Pancreas (tissue), 10 donors: Measurements from ENCODE around the gene NEB. TPM values are rescaled to one million over a fixed set of nuclear protein-coding genes. Genes with fewer than 3 reads are reported as not detected.
"Not testable (repeated sequence)": the region's sequence is repeated elsewhere in the genome, so short reads cannot be mapped to it uniquely, and the experiment has no call there.

ENCODE experiments used
- ATAC-seq, 4 donors: fragments of 200-7000 bp; cut with Tn5 transposase; one replicate each; pipeline versions ENCODE4 v1.8.0 to v1.9.1; 2020; ENCODE audit warnings: mild to moderate bottlenecking in 4 of 4, moderate library complexity in 4 of 4
- DNase-seq, 6 donors: peaks; one replicate each; pipeline ENCODE4 v3.0.0-alpha.2; 2020
- FAIRE-seq: peaks from 2 replicates; lab custom pipeline; 2012; peaks lifted over from hg19 to GRCh38; lab: Jason Lieb, UNC
- H3K27ac ChIP-seq, 4 donors: fragments of 200-600 bp; sonication (generic); 1 replicate in 3 of 4; 2 replicates in 1 of 4; pipeline versions ENCODE4 v1.5.0 to v1.8.0; 2020
- H3K27me3 ChIP-seq, 4 donors: fragments of 200-600 bp; one replicate each; pipeline ENCODE4 v1.8.0; 2021
- H3K36me3 ChIP-seq, 3 donors: fragments of 200-600 bp; sonication (generic) in 1 of 3; one replicate each; pipeline versions ENCODE4 v1.5.0 to v1.8.0; 2020 to 2021
- H3K4me1 ChIP-seq, 3 donors: fragments of 200-600 bp; one replicate each; pipeline ENCODE4 v1.8.0; 2021
- H3K4me3 ChIP-seq, 4 donors: fragments of 200-600 bp; sonication (generic) in 2 of 4; one replicate each; pipeline versions ENCODE4 v1.5.0 to v1.8.0; 2020 to 2021
- H3K9me3 ChIP-seq, 4 donors: fragments of 200-600 bp; one replicate each; pipeline ENCODE4 v1.8.0; 2021
- WGBS, 2 donors: extraction: QIAGEN DNeasy Blood & Tissue Kit; methylation state at CpG; one replicate each; pipeline ENCODE4 v1.1.7; 2013; 5-methylcytosine and 5-hydroxymethylcytosine counted together
- intact Hi-C, 3 donors: fragments of 100-400 bp; cut with DNase I; formaldehyde crosslinking; loops; one replicate each; pipeline versions ENCODE4 v1.11.1 to v1.14.2; 2022
- polyA plus RNA-seq, 2 donors: library from polyadenylated mRNA; stranded (reverse); fragments of 200-250 nt; gene quantifications; one replicate each; pipeline ENCODE4 v1.2.3, GENCODE V29; 2013
- total RNA-seq, 6 donors: library from RNA; stranded (reverse); fragmentation: NEBNext Ultra II Directional in 4 of 6; extraction: Animal tissue kit (Norgen Biotek cat#: 25700) in 4 of 6; gene quantifications; one replicate each; pipeline versions ENCODE4 v1.2.1 to v1.2.4, GENCODE V29; 2021 to 2023
- TF ChIP-seq, protein P1 (sequence below), 4 donors: fragments of 200-600 bp; sonication (generic) in 3 of 4; IDR thresholded peaks; one replicate each; pipeline versions ENCODE4 v1.5.0 to v1.8.0; 2021; ENCODE audit warnings: antibody characterized with exemption in 4 of 4
- donor health status: healthy with polysubstance abuse.
- donor health status: DM: no; HTN: no; CAD: no; lungs with moderate emphysema.
- donor health status: DM: no; HTN: no; CAD: no.
- donor health status: control.
- donor health status: control.
- donor health status: Bipolar disorder and iron deficiency.
- donor health status: DM: yes; HTN: yes; CAD: no.
- donor health status: DM: no; HTN: no; CAD: no.
- donor health status: DM: no; HTN: no; CAD: no.
- donor health status: DM: yes; HTN: yes; CAD: no.

The NEB gene
- total and polyA plus RNA-seq, 8 donors = 0.58 to 2.5 (median 0.80) TPM

DNA sequence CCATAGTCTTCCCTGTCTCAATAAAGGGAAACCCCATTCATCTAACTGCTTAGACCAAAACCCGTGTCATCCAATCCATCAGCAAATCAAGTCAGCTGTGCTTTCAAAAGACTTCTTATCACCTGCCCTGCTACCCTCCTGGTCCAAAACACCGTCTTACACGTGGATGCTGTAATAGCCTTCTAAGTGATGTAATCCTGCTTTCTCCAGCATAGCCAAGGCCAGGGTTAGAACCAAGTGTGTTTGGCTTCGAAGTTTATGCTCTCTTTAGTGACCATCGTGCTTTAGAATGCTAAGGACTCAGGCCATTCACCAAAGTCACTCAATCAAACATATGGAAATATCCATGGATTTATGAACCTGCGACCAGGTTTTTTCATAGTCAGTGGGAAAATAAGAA lies 25.5 kb downstream of the NEB start:
- H3K4me3 ChIP-seq = no peak overlapping the region
- H3K4me1 ChIP-seq = no peaks in the 10 kb centered on the region
- 76 to 86% methylated on average over 6 of the region's 6 CpGs for WGBS, 2 donors
- H3K9me3 ChIP-seq = no peaks in the 10 kb centered on the region
- FAIRE-seq (no peak), DNase-seq (no peak), ATAC-seq (no peak)
- no peaks in the 10 kb centered on the region for H3K36me3 ChIP-seq
- H3K27me3 ChIP-seq = no peaks in the 10 kb centered on the region
- TF ChIP-seq, protein P1, sequence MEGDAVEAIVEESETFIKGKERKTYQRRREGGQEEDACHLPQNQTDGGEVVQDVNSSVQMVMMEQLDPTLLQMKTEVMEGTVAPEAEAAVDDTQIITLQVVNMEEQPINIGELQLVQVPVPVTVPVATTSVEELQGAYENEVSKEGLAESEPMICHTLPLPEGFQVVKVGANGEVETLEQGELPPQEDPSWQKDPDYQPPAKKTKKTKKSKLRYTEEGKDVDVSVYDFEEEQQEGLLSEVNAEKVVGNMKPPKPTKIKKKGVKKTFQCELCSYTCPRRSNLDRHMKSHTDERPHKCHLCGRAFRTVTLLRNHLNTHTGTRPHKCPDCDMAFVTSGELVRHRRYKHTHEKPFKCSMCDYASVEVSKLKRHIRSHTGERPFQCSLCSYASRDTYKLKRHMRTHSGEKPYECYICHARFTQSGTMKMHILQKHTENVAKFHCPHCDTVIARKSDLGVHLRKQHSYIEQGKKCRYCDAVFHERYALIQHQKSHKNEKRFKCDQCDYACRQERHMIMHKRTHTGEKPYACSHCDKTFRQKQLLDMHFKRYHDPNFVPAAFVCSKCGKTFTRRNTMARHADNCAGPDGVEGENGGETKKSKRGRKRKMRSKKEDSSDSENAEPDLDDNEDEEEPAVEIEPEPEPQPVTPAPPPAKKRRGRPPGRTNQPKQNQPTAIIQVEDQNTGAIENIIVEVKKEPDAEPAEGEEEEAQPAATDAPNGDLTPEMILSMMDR (IDR thresholded peaks at IDR 0.05) = no peak
- intact Hi-C loops = no loop called here
- no peak overlapping the region for H3K27ac ChIP-seq

DNA sequence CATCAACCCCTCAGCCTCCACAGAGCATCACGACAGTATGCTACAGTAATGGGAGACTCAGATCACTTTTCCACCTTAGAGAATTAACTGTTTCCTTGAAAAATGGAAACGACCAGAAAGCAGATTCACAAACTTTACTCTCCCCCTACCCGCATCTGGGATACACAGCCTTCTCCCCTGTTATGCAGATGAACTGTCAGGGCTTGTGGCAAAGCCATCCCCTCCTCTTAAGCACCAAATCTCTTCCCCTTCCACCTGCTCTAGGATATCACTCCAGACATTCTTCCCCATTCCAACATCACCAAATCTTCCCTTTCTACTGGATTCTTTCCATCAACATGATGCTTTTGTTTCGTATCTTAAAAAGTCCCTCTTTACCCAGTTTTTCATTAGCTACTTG lies 26.4 kb downstream of the NEB start:
- Histone ChIP-seq H3K4me3 (no peak overlapping the region), H3K27me3 (no peaks in the 10 kb centered on the region), H3K27ac (no peak overlapping the region), H3K36me3 (no peaks in the 10 kb centered on the region), H3K4me1 (no peaks in the 10 kb centered on the region), H3K9me3 (no peaks in the 10 kb centered on the region)
- ATAC-seq (no peak), FAIRE-seq (no peak), DNase-seq (no peak)
- intact Hi-C loops = no loop called here
- WGBS, 2 donors = 52 to 57% methylated on average over 4 of the region's 4 CpGs
- TF ChIP-seq, protein P1 (IDR thresholded peaks at IDR 0.05) = no peak

DNA sequence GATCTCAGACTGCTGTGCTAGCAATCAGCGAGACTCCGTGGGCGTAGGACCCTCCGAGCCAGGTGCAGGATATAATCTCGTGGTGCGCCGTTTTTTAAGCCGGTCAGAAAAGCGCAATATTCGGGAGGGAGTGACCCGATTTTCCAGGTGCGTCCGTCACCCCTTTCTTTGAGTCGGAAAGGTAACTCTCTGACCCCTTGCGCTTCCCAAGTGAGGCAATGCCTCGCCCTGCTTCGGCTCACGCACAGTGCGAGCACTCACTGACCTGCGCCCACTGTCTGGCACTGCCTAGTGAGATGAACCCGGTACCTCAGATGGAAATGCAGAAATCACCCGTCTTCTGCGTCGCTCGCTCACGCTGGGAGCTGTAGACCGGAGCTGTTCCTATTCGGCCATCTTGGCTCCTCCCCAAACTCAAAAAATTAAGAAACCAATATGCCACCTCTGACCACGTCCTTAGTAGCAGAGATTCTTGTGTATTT lies 29.8 kb downstream of the NEB start:
- H3K27ac ChIP-seq, FAIRE-seq, ATAC-seq, H3K4me3 ChIP-seq, H3K9me3 ChIP-seq, H3K27me3 ChIP-seq, H3K36me3 ChIP-seq, intact Hi-C loops, H3K4me1 ChIP-seq, DNase-seq: not testable (repeated sequence)
- WGBS, 2 donors = 86 to 97% methylated on average over 21 to 28 of the region's 29 CpGs

DNA sequence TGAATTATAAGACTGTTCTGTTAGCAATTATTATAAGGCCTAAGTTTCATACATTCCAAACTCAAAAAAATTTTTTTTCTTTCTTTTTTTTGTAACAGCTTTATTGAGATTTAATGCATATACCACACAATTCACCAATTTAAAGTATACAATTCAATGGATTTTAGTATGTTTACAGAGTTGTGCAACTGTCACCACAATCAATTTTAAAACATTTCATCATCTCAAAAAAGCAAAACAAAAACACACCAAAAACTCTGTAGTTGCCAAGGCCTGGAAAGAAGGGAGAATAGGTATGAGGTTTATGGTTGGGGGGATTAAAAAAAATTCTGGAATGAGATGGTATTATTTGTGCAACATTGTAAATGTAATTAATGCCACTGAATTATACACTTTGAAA lies 36.1 kb downstream of the NEB start:
- peak; percentile 29 for FAIRE-seq
- H3K4me3 ChIP-seq, H3K36me3 ChIP-seq, H3K9me3 ChIP-seq, H3K27ac ChIP-seq, H3K4me1 ChIP-seq, H3K27me3 ChIP-seq, intact Hi-C loops, DNase-seq, ATAC-seq: not testable (repeated sequence)

DNA sequence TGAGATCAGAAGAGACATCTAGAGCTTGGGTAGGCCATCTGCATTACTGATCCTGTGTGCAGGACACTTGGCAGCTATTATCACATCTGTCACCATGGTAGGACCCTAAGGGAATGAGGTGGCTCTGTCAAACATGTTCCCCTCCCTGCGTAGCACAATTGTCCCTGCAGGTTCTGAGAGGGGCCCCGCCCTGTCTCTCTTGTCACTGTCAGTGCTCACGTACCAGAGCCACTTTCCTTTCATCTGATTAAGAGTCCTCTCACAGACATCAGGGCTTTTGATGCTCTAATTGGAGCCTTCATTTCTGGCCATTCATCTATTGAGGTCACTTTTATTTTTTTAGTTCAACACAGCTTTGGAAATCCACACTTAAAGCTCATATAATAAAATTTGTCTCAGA lies 38.5 kb downstream of the NEB start:
- Histone ChIP-seq H3K4me3 (no peak overlapping the region), H3K36me3 (no peaks in the 10 kb centered on the region), H3K27me3 (no peaks in the 10 kb centered on the region), H3K27ac (no peak overlapping the region), H3K9me3 (no peaks in the 10 kb centered on the region), H3K4me1 (no peaks in the 10 kb centered on the region)
- FAIRE-seq (no peak), ATAC-seq (no peak), DNase-seq (no peak)
- intact Hi-C loops = no loop called here
- 82 to 89% methylated on average over 3 of the region's 3 CpGs for WGBS, 2 donors
- TF ChIP-seq, protein P1 (IDR thresholded peaks at IDR 0.05) = no peak

DNA sequence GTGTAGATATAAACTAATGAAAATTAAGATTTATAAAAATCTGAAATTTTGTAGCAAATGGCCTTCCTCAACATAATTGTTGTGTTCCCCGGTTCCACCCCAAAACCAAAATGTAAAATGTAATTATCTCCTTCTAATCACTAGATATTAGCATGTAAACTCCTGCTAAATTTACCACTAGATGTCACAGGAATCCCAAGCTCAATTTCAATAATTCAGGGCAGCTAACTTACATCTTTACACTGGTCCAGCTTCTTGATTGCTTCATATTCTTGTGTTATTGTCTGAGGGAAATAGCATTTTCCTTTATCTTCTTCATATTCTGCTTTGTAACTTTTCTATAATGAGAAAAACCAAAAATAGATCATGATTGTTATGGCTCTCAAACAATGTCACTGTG lies 42.6 kb downstream of the NEB start:
- Histone ChIP-seq H3K4me3 (no peak overlapping the region), H3K36me3 (no peaks in the 10 kb centered on the region), H3K4me1 (no peaks in the 10 kb centered on the region), H3K27ac (no peak overlapping the region), H3K27me3 (no peaks in the 10 kb centered on the region), H3K9me3 (no peaks in the 10 kb centered on the region)
- intact Hi-C loops = no loop called here
- TF ChIP-seq, protein P1 (IDR thresholded peaks at IDR 0.05) = no peak
- DNase-seq = no peak
- FAIRE-seq = no peak
- 88 to 97% methylated on average over 1 of the region's 1 CpG for WGBS, 2 donors
- no peak for ATAC-seq
